B cell (primary cell): Measurements from ENCODE around the gene STK17B. TPM values are rescaled to one million over a fixed set of nuclear protein-coding genes. Genes with fewer than 3 reads are reported as not detected.
A peak's percentile ranks its signal among the peaks of the same experiment; 100 is the strongest.

Experiments
- ATAC-seq: fragments of 200-7000 bp; cut with Tn5 transposase; one replicate; pipeline ENCODE4 v1.10.0; 2021; ENCODE audit warnings: low read depth, mild to moderate bottlenecking, moderate number of reproducible peaks, moderate library complexity
- CTCF ChIA-PET: fragments of 350-600 bp; sonication (Branson Sonifier 250); formaldehyde crosslinking; loops from one replicate; lab custom pipeline; 2021; ENCODE audit warnings: antibody characterized with exemption, inconsistent platforms; lab: Charles Lee
- POLR2A ChIA-PET: fragments of 350-600 bp; sonication (Branson Sonifier 250); formaldehyde crosslinking; loops from one replicate; lab custom pipeline; 2021; ENCODE audit warnings: antibody characterized with exemption; lab: Charles Lee
- DNase-seq: peaks from one replicate; pipeline ENCODE4 v3.0.0; 2013
- H2AFZ ChIP-seq: 2 replicates; pipeline ENCODE4 v1.6.1; 2012; ENCODE audit warnings: mild to moderate bottlenecking, low read depth, low read length; ENCODE audit not compliant: insufficient read depth, poor library complexity, severe bottlenecking
- H3K27ac ChIP-seq, 2 donors: 1 replicate in 1 of 2; 2 replicates in 1 of 2; pipeline ENCODE4 v1.5.1; 2012 to 2013; ENCODE audit warnings: low read length in 2 of 2, mild to moderate bottlenecking in 2 of 2, moderate library complexity in 1 of 2
- H3K27me3 ChIP-seq, 4 experiments: fragments of 200-600 bp in 1 of 4; sonication (generic) in 1 of 4; replicated peaks in 1 of 4; 1 replicate in 2 of 4; 2 replicates in 2 of 4; pipeline versions ENCODE4 v1.6.1 to v1.7.0; 2013 to 2016; ENCODE audit warnings: low read length in 3 of 4, mild to moderate bottlenecking in 2 of 4, mixed read lengths in 1 of 4, moderate library complexity in 1 of 4; ENCODE audit not compliant: insufficient read depth in 4 of 4, control insufficient read depth in 3 of 4; ENCODE audit errors: control extremely low read depth in 1 of 4
- H3K36me3 ChIP-seq, 2 experiments: replicated peaks in 1 of 2; 1 replicate in 1 of 2; 2 replicates in 1 of 2; pipeline versions ENCODE4 v1.6.1 to v1.7.1; 2013; ENCODE audit warnings: low read length in 1 of 2; ENCODE audit not compliant: insufficient read depth in 2 of 2, control insufficient read depth in 1 of 2; ENCODE audit errors: control extremely low read depth in 1 of 2, extremely low read depth in 1 of 2
- H3K4me1 ChIP-seq, 2 donors: fragments of 200-600 bp in 1 of 2; sonication (generic) in 1 of 2; 1 replicate in 1 of 2; 2 replicates in 1 of 2; pipeline versions ENCODE4 v1.5.1 to v1.6.1; 2013 to 2017; ENCODE audit warnings: low read length in 2 of 2; ENCODE audit not compliant: control insufficient read depth in 2 of 2, insufficient read depth in 2 of 2
- H3K4me2 ChIP-seq: replicated peaks from 2 replicates; pipeline ENCODE3; 2012; ENCODE audit warnings: mild to moderate bottlenecking, low read depth, low read length; ENCODE audit not compliant: poor library complexity, severe bottlenecking
- H3K4me3 ChIP-seq, 5 experiments: fragments of 200-600 bp in 1 of 5; sonication (generic) in 1 of 5; 1 replicate in 3 of 5; 2 replicates in 2 of 5; pipeline versions ENCODE4 v1.5.1 to v1.7.0; 2011 to 2016; ENCODE audit warnings: low read length in 4 of 5, mild to moderate bottlenecking in 4 of 5, low read depth in 2 of 5, control low read depth in 1 of 5, moderate library complexity in 1 of 5; ENCODE audit not compliant: insufficient read depth in 1 of 5; ENCODE audit errors: control extremely low read depth in 1 of 5, extremely low read depth in 1 of 5
- H3K79me2 ChIP-seq: fragments of 200-600 bp; sonication (generic); one replicate; pipeline ENCODE4 v1.6.0; 2016; ENCODE audit warnings: low read length; ENCODE audit not compliant: control insufficient read depth, insufficient read depth
- H3K9ac ChIP-seq: fragments of 200-600 bp; sonication (generic); 2 replicates; pipeline ENCODE4 v1.6.1; 2017; ENCODE audit warnings: mild to moderate bottlenecking, low read length, moderate library complexity
- H3K9me3 ChIP-seq, 3 donors: one replicate each; pipeline versions ENCODE4 v1.6.1 to v1.7.1; 2013; ENCODE audit warnings: low read length in 2 of 3; ENCODE audit not compliant: control insufficient read depth in 2 of 3, insufficient read depth in 1 of 3; ENCODE audit errors: control extremely low read depth in 1 of 3
- H4K20me1 ChIP-seq: 2 replicates; pipeline ENCODE4 v1.6.0; 2012; ENCODE audit warnings: mild to moderate bottlenecking, low read length; ENCODE audit not compliant: insufficient read depth, control insufficient read depth, poor library complexity, severe bottlenecking
- H3K27ac Mint-ChIP-seq: one replicate; pipeline ENCODE4 v1.8.0; 2021; ENCODE audit warnings: mixed read lengths
- H3K27me3 Mint-ChIP-seq: one replicate; pipeline ENCODE4 v1.8.0; 2021; ENCODE audit warnings: mixed read lengths
- H3K4me1 Mint-ChIP-seq: one replicate; pipeline ENCODE4 v1.8.0; 2021; ENCODE audit warnings: mixed read lengths
- H3K4me3 Mint-ChIP-seq: one replicate; pipeline ENCODE4 v1.8.0; 2021; ENCODE audit warnings: mixed read lengths
- H3K9me3 Mint-ChIP-seq: one replicate; pipeline ENCODE4 v1.8.0; 2022; ENCODE audit warnings: mixed read lengths; ENCODE audit not compliant: insufficient read depth
- EZH2 ChIP-seq: IDR thresholded peaks from 2 replicates; pipeline ENCODE4 v1.6.1; 2012; ENCODE audit warnings: borderline replicate concordance, low read depth, mild to moderate bottlenecking, moderate library complexity, low read length; ENCODE audit not compliant: insufficient read depth, poor library complexity, severe bottlenecking
- WGBS: methylation state at CpG from one replicate; pipeline ENCODE4 v1.1.5; 2013; ENCODE audit warnings: missing lambda C conversion rate; ENCODE audit not compliant: insufficient coverage; 5-methylcytosine and 5-hydroxymethylcytosine counted together
- intact Hi-C: fragments of 100-400 bp; cut with micrococcal nuclease; formaldehyde crosslinking; loops from one replicate; pipeline ENCODE4 v1.10.0; 2022
- polyA plus RNA-seq: library from polyadenylated mRNA; depleted of rRNA; stranded (reverse); fragments of >200 nt; gene quantifications from 2 replicates; pipeline ENCODE4 v1.2.3, GENCODE V29; 2012
- total RNA-seq, 2 donors: library from RNA; stranded (reverse); fragments of 120-200 nt in 1 of 2; gene quantifications; 1 replicate in 1 of 2; 2 replicates in 1 of 2; pipeline versions ENCODE4 v1.2.3 to v1.2.4, GENCODE V29; 2013 to 2022
- TF ChIP-seq, protein P1 (sequence below): fragments of 200-600 bp; IDR thresholded peaks from one replicate; pipeline ENCODE4 v1.8.0; 2022; ENCODE audit warnings: antibody characterized with exemption, mild to moderate bottlenecking

The STK17B gene
- total and polyA plus RNA-seq, 2 donors (not counting 1 experiment from before 2014, with no cell fraction given) = 120 to 249 TPM

DNA sequence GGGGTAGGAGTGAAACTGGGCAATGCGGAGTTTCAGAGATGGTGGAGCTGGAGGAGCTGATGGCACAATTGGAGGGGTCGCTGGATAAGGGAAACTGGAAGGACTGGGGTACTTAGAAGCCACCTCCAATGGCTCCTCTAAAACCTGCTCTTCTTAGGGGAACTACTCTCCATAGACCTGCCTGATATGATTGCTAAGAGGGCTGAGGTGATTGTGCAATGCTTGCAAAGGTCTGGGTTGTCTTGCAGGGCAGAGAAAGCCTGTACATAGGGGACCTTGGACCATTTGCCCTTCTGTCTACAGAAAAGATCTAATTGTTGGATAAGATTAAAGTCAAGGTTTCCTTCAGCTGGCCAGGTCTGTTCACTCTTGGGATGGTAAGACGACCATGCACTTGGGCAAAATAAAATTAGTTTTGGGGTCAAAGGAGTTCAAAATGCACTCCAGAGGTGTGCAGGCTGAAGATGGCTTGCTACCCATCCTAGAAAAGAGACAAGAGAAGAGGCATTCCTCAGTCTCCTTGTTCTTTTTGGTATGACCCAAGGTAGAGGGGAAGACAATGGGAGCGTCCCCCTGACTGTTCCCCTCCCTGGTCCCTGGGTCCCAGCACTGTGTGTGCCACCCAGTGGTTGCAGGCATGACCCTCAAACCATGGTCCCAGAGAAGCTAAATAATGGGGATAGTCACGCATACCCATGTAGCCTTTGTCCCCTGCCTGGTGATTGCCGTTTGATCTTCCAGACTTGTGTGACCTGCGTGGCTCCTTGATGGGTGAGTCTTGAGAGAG lies 41.1 kb downstream of the STK17B start:
- no peak for TF ChIP-seq EZH2
- TF ChIP-seq, protein P1, sequence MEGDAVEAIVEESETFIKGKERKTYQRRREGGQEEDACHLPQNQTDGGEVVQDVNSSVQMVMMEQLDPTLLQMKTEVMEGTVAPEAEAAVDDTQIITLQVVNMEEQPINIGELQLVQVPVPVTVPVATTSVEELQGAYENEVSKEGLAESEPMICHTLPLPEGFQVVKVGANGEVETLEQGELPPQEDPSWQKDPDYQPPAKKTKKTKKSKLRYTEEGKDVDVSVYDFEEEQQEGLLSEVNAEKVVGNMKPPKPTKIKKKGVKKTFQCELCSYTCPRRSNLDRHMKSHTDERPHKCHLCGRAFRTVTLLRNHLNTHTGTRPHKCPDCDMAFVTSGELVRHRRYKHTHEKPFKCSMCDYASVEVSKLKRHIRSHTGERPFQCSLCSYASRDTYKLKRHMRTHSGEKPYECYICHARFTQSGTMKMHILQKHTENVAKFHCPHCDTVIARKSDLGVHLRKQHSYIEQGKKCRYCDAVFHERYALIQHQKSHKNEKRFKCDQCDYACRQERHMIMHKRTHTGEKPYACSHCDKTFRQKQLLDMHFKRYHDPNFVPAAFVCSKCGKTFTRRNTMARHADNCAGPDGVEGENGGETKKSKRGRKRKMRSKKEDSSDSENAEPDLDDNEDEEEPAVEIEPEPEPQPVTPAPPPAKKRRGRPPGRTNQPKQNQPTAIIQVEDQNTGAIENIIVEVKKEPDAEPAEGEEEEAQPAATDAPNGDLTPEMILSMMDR = no peak

DNA sequence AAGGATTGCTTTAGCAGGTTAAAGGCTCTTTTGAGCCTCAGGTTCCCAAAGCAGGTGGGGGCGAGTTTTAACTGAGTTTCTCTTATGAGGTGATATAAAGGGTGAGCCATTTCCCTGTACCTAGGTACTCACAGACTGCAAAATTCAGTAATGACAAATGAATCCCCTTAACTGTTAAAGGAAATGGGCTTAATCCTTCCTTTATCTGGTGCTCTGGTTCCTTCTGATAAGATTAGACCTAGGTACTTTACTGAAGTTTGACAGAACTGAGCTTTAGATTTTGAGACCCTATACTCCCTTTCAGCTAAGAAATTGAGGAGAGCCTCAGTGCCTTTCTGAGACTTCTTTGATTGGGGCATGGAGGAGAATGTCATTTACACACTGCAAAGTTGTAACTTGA lies 42.6 kb downstream of the STK17B start:
- H3K9me3 Mint-ChIP-seq = peaks cover 20% of the 10 kb centered on the region
- TF ChIP-seq EZH2 = no peak
- TF ChIP-seq, protein P1 = no peak
- CTCF ChIA-PET = interaction anchor here (1.0 to 1.7 kb wide), 2 partner anchors 50 to 60 kb away, joined by 3 to 5 read pairs; partner anchors contain the start of gene DNAH7

More for the DNA sequence above, 41.1 kb downstream of the STK17B start:
- Histone ChIP-seq H3K36me3 (peaks cover 0 to 25% of the 10 kb centered on the region in 2 experiments), H3K79me2 (no peaks in the 10 kb centered on the region), H3K4me1 (no peaks in the 10 kb centered on the region), H3K9me3 (peaks cover 2 to 64% (median 47%) of the 10 kb centered on the region in 3 donors), H3K27me3 (no peaks in the 10 kb centered on the region), H3K4me2 (no peak overlapping the region), H2AFZ (no peak overlapping the region), H3K4me3 (no peak overlapping the region), H4K20me1 (no peaks in the 10 kb centered on the region), H3K27ac (no peak overlapping the region), H3K9ac (no peak overlapping the region)
- ATAC-seq (no peak), DNase-seq (no peak)
- H3K4me3 Mint-ChIP-seq = no peak overlapping the region
- peak overlapping the region; percentile 61 for H3K27ac Mint-ChIP-seq
- H3K9me3 Mint-ChIP-seq = peaks cover 20% of the 10 kb centered on the region
- no peaks in the 10 kb centered on the region for H3K4me1 Mint-ChIP-seq
- WGBS = 98% methylated on average over 6 of the region's 7 CpGs
- no peaks in the 10 kb centered on the region for H3K27me3 Mint-ChIP-seq
- ChIA-PET POLR2A (no interaction called here), CTCF (interaction anchor here (0.7 to 3.5 kb wide), 4 partner anchors 52 to 207 kb away, joined by 3 to 28 read pairs (median 8); no protein-coding TSS in a partner anchor)
- intact Hi-C loops = loop anchor here (2.0 kb wide), 1 partner anchor 321 kb away; no protein-coding TSS in a partner anchor

More for the DNA sequence above, 42.6 kb downstream of the STK17B start:
- ATAC-seq (no peak), DNase-seq (no peak)
- H3K9me3 ChIP-seq = peaks cover 2 to 59% (median 42%) of the 10 kb centered on the region in 3 donors
- H3K4me1 ChIP-seq = no peaks in the 10 kb centered on the region
- no peaks in the 10 kb centered on the region for H3K4me1 Mint-ChIP-seq
- H4K20me1 ChIP-seq = no peaks in the 10 kb centered on the region
- H3K4me3 Mint-ChIP-seq = no peak overlapping the region
- H3K27me3 ChIP-seq = no peaks in the 10 kb centered on the region
- no peak overlapping the region for H3K9ac ChIP-seq
- no peak overlapping the region for H3K27ac ChIP-seq
- no peak overlapping the region for H3K4me2 ChIP-seq
- no CpG with 5 or more reads among the region's 1 CpG for WGBS
- H3K27ac Mint-ChIP-seq = no peak overlapping the region
- peaks cover 0 to 11% of the 10 kb centered on the region in 2 experiments for H3K36me3 ChIP-seq
- no peaks in the 10 kb centered on the region for H3K27me3 Mint-ChIP-seq
- POLR2A ChIA-PET = no interaction called here
- no peaks in the 10 kb centered on the region for H3K79me2 ChIP-seq
- H2AFZ ChIP-seq = no peak overlapping the region
- H3K4me3 ChIP-seq = no peak overlapping the region
- intact Hi-C loops = no loop called here
